Progenitor cell of endocrine pancreas (in vitro differentiated cells): ENCODE data around the gene FUT3. TPM values are rescaled to one million over a fixed set of nuclear protein-coding genes. Genes with fewer than 3 reads are reported as not detected.
"Not testable (repeated sequence)": the region's sequence is repeated elsewhere in the genome, so short reads cannot be mapped to it uniquely, and the experiment has no call there.

Source experiments
- DNase-seq: peaks from one replicate; pipeline ENCODE4 v3.0.0; 2021; ENCODE audit warnings: low spot score; ENCODE audit not compliant: unreplicated experiment
- H3K27ac Mint-ChIP-seq: 2 replicates; pipeline ENCODE4 v1.8.0; 2021; ENCODE audit warnings: mild to moderate bottlenecking, moderate library complexity, mixed read lengths
- H3K27me3 Mint-ChIP-seq: 2 replicates; pipeline ENCODE4 v1.8.0; 2021; ENCODE audit warnings: mixed read lengths
- H3K36me3 Mint-ChIP-seq: 2 replicates; pipeline ENCODE4 v1.8.0; 2022; ENCODE audit warnings: mixed read lengths; ENCODE audit not compliant: insufficient read depth
- H3K4me1 Mint-ChIP-seq: 2 replicates; pipeline ENCODE4 v1.8.0; 2021; ENCODE audit warnings: low read depth, mixed read lengths
- H3K4me3 Mint-ChIP-seq: 2 replicates; pipeline ENCODE4 v1.8.0; 2021; ENCODE audit warnings: low read depth, mild to moderate bottlenecking, moderate library complexity, mixed read lengths
- H3K9me3 Mint-ChIP-seq: 2 replicates; pipeline ENCODE4 v1.8.0; 2021; ENCODE audit warnings: low read depth, mixed read lengths
- total RNA-seq: library from RNA; stranded (reverse); gene quantifications from 2 replicates; pipeline ENCODE4 v1.2.1, GENCODE V29; 2021
- TF ChIP-seq, protein P1 (sequence below): fragments of 200-600 bp; sonication (generic); IDR thresholded peaks from one replicate; pipeline ENCODE4 v1.5.0; 2021; ENCODE audit warnings: antibody characterized with exemption, mild to moderate bottlenecking; ENCODE audit not compliant: unreplicated experiment

Gene FUT3
- total RNA-seq, 1 donor from 2014 or later, result not detected

DNA sequence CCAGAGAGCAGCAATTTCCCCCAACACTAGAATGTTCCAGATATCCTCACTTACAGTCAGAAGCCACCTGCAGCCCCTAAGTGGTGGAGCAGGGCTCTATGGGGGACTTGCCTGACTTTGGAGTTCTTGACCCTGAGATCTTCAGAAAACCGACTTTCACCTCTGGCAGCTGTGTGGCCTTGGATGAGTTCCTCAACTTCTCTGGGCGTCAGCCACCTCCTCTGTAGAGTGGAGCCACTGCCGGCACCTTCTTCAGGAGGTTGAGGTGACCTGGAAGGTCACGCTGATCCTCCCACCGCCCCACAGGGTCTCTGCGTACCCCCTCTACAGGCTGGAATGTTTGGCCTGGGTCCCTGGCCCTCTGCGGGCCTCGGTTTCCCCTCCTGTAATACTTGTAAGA, 26.2 kb upstream of the FUT3 start:
- no peak for DNase-seq
- TF ChIP-seq, protein P1, sequence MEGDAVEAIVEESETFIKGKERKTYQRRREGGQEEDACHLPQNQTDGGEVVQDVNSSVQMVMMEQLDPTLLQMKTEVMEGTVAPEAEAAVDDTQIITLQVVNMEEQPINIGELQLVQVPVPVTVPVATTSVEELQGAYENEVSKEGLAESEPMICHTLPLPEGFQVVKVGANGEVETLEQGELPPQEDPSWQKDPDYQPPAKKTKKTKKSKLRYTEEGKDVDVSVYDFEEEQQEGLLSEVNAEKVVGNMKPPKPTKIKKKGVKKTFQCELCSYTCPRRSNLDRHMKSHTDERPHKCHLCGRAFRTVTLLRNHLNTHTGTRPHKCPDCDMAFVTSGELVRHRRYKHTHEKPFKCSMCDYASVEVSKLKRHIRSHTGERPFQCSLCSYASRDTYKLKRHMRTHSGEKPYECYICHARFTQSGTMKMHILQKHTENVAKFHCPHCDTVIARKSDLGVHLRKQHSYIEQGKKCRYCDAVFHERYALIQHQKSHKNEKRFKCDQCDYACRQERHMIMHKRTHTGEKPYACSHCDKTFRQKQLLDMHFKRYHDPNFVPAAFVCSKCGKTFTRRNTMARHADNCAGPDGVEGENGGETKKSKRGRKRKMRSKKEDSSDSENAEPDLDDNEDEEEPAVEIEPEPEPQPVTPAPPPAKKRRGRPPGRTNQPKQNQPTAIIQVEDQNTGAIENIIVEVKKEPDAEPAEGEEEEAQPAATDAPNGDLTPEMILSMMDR, result no peak
- Mint-ChIP-seq H3K9me3 (no peaks in the 10 kb centered on the region), H3K36me3 (no peaks in the 10 kb centered on the region), H3K4me1 (peaks cover 2% of the 10 kb centered on the region), H3K4me3 (no peak overlapping the region), H3K27me3 (peaks cover 3% of the 10 kb centered on the region), H3K27ac (no peak overlapping the region)

DNA sequence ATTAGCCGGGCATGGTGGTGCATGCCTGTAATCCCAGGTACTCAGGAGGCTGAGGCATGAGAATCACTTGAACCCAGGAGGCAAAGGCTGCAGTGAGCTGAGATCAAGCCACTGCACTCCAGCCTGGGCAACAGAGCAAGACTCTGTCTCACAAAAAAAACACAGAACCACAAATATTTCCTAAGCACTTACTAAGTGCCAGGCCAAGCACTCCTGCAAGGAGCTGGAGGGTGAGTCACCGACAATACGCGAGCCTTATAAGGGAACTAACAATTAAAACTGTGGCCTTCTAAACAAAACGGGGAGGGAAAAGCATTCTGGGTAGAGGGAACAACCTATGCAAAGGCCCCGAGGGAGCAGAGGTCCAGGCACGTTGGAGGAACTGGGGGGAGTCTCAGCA, 23.2 kb upstream of the FUT3 start:
- not testable (repeated sequence) for H3K9me3 Mint-ChIP-seq, H3K36me3 Mint-ChIP-seq, H3K27ac Mint-ChIP-seq, H3K27me3 Mint-ChIP-seq, H3K4me1 Mint-ChIP-seq, H3K4me3 Mint-ChIP-seq, DNase-seq

DNA sequence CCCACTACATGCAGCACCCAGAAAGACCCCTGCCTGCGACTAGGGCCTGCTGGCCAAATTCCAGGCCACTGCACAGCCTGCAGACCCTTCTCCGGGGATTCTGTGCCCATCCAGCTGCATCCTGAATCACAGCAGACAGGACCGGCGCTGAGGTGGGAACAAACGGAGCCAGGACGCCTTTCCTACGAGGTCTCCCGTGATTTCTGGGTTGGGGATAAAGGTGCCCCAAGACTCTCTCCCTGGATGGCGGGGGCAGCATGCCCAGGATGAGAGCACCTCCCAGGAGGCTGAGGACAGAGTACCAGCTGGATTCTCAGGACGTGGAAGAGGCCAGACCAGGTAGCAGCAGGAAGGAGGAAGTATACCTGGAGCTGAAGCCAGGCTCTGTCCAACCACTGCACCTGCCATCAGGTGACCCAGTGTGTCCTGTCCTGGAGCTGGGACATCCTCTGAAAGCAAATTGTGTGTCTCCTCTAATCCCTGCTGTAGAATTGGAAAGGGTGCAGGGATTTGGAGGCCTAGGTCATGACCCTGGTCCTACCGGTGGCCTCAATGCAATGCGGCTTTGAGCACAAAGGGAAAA, 22.5 kb upstream of the FUT3 start:
- peaks cover 2% of the 10 kb centered on the region for H3K27me3 Mint-ChIP-seq

DNA sequence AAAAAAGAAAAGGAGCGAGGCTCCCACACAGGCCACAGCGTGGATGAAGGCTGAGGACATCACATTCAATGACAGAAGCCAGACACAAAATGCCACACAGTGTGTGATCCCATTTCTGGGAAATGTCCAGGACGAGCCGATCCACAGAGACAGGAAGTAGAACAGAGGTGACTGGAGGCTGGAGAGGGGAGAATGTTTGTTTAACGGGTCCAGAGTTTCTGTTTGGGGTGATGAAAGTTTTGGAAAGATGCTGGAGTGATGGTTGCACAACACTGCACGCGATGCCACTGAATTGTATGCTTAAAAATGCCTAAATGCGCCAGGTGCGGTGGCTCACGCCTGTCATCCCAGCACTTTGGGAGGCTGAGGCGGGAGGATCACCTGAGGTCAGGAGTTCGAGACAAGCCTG, 19.7 kb upstream of the FUT3 start:
- TF ChIP-seq, protein P1, result no peak
- no peaks in the 10 kb centered on the region for H3K9me3 Mint-ChIP-seq

More for the DNA sequence above, 22.5 kb upstream of the FUT3 start:
- DNase-seq, result no peak
- H3K27ac Mint-ChIP-seq, result no peak overlapping the region
- H3K4me3 Mint-ChIP-seq, result no peak overlapping the region
- no peaks in the 10 kb centered on the region for H3K36me3 Mint-ChIP-seq
- H3K9me3 Mint-ChIP-seq, result no peaks in the 10 kb centered on the region
- TF ChIP-seq, protein P1, result no peak
- H3K4me1 Mint-ChIP-seq, result no peaks in the 10 kb centered on the region

DNA sequence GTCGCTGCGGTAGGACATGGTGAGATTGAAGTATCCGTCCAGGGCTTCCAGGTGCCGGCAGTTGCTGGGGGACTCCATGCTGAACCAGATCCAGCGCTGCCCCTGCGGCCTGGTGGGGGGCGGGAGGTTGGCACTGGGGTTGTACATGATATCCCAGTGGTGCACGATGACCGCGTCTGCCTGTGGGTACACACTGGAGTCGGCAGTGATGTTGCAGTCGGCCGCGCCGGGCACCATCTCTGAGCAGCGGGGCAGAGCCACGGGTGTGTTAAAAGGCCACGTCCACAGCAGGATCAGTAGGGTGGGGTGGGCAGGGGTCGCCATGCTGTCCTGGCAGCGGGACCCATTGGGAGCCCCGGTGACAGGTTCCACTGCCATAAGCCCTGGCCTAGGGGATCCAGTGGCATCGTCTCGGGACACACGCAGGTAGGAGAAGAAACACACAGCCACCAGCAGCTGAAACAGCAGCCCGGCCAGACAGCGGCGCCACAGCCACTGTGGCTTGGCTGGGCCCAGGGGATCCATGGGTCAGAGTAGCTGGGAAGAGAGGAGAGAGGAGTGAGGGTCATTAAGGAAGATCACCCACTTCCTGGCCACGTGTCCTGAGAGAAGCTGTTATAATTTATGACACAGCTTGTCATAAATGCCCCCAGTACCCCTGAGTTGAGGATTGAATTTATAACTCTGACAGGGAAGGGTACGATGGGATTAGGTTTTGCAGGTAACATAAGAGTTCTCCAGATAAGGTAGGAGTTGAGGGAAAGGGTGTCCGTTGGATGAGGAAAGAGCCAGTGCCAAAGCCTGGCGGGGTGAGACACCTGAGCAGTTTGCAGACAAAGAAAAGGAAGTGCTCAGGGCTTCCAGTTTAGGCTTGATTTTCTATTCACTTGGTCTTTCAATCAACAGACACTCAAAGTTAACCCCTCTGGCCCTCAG, 16.2 kb upstream of the FUT3 start:
- Mint-ChIP-seq H3K4me1 (no peaks in the 10 kb centered on the region), H3K36me3 (no peaks in the 10 kb centered on the region), H3K4me3 (no peak overlapping the region), H3K27ac (peak overlapping the region; percentile 71), H3K9me3 (no peaks in the 10 kb centered on the region), H3K27me3 (peaks cover 16% of the 10 kb centered on the region)
- TF ChIP-seq, protein P1, result no peak
- DNase-seq, result no peak

More for the DNA sequence above, 19.7 kb upstream of the FUT3 start:
- Mint-ChIP-seq H3K36me3 (no peaks in the 10 kb centered on the region), H3K27ac (peak overlapping the region; percentile 12), H3K4me3 (no peak overlapping the region), H3K27me3 (peaks cover 10% of the 10 kb centered on the region), H3K4me1 (no peaks in the 10 kb centered on the region)
- DNase-seq, result no peak
